ENCODE data around the gene A2M.

Gene A2M

GRCh38 chr12:9072481-9073038, 43.2 kb downstream of the A2M start:
- no peak for DNase-seq (ENCODE audit: extremely low spot score)
- ChIA-PET CTCF (no interaction called here), POLR2A (no interaction called here)
- TF ChIP-seq PKNOX1 (IDR thresholded peaks at IDR 0.05) (no peak), LEF1 (IDR thresholded peaks at IDR 0.05; ENCODE audit: borderline replicate concordance) (no peak)

GRCh38 chr12:9071969-9072368, 43.8 kb downstream of the A2M start:
- no peak for DNase-seq (ENCODE audit: extremely low spot score)
- ChIA-PET CTCF (no interaction called here), POLR2A (no interaction called here)
- no peak for TF ChIP-seq FOXM1 (IDR thresholded peaks at IDR 0.05; ENCODE audit: borderline replicate concordance)
- TF ChIP-seq PKNOX1 (IDR thresholded peaks at IDR 0.05), result no peak
- no peak for TF ChIP-seq L3MBTL2 (conservative IDR thresholded peaks at IDR 0.05)
- TF ChIP-seq CTBP1 (IDR thresholded peaks at IDR 0.05; ENCODE audit: borderline replicate concordance), result no peak
- TF ChIP-seq ZNF384 (IDR thresholded peaks at IDR 0.05), result no peak

- DNase-seq (ENCODE audit: extremely low spot score), result no peak
- CTCF ChIA-PET, result no interaction called here
- no peak for TF ChIP-seq SP1 (IDR thresholded peaks at IDR 0.05)
- no peak for TF ChIP-seq CTBP1 (IDR thresholded peaks at IDR 0.05; ENCODE audit: borderline replicate concordance)
- no peak for TF ChIP-seq TARDBP (IDR thresholded peaks at IDR 0.05)
- TF ChIP-seq ARNT (IDR thresholded peaks at IDR 0.05), result no peak
- no peak for TF ChIP-seq SUZ12 (IDR thresholded peaks at IDR 0.05)
- no peak for TF ChIP-seq ELF4 (IDR thresholded peaks at IDR 0.05)
- no peak for TF ChIP-seq L3MBTL2 (conservative IDR thresholded peaks at IDR 0.05)
- no peak for TF ChIP-seq NFRKB (IDR thresholded peaks at IDR 0.05)
- TF ChIP-seq PKNOX1 (IDR thresholded peaks at IDR 0.05), result no peak
- TF ChIP-seq ZNF384 (IDR thresholded peaks at IDR 0.05), result no peak
- POLR2A ChIA-PET, result no interaction called here
Observed at GRCh38 chr12:9071518-9071917, 44.2 kb downstream of the A2M start.

- CTCF ChIA-PET, result no interaction called here
- no peak for DNase-seq (ENCODE audit: extremely low spot score)
- POLR2A ChIA-PET, result interaction anchor here (1.1 kb wide), 1 partner anchor 121 kb away, joined by 3 read pairs; the partner anchor contains the start of gene M6PR
- TF ChIP-seq ELF4 (IDR thresholded peaks at IDR 0.05) (no peak), FOXA1 (IDR thresholded peaks at IDR 0.05) (no peak), ARNT (IDR thresholded peaks at IDR 0.05) (no peak), FOXK2 (IDR thresholded peaks at IDR 0.05) (no peak), SP1 (IDR thresholded peaks at IDR 0.05) (no peak), BHLHE40 (IDR thresholded peaks at IDR 0.05; ENCODE audit: borderline replicate concordance) (no peak), TARDBP (IDR thresholded peaks at IDR 0.05) (no peak), PKNOX1 (IDR thresholded peaks at IDR 0.05) (no peak), LEF1 (IDR thresholded peaks at IDR 0.05; ENCODE audit: borderline replicate concordance) (no peak)
Observed at GRCh38 chr12:9070351-9070750, 45.4 kb downstream of the A2M start.

- CTCF ChIA-PET, result no interaction called here
- no peak for DNase-seq (ENCODE audit: extremely low spot score)
- POLR2A ChIA-PET, result no interaction called here
- TF ChIP-seq CTBP1 (IDR thresholded peaks at IDR 0.05; ENCODE audit: borderline replicate concordance) (no peak), ELF4 (IDR thresholded peaks at IDR 0.05) (no peak), PKNOX1 (IDR thresholded peaks at IDR 0.05) (no peak), ARNT (IDR thresholded peaks at IDR 0.05) (no peak), LEF1 (IDR thresholded peaks at IDR 0.05; ENCODE audit: borderline replicate concordance) (no peak), HDGF (IDR thresholded peaks at IDR 0.05; ENCODE audit: borderline replicate concordance) (no peak)
Observed at GRCh38 chr12:9068600-9068999, 47.1 kb downstream of the A2M start.

- DNase-seq (ENCODE audit: extremely low spot score), result no peak
- ChIA-PET POLR2A (no interaction called here), CTCF (no interaction called here)
- TF ChIP-seq CTBP1 (IDR thresholded peaks at IDR 0.05; ENCODE audit: borderline replicate concordance), result no peak
- TF ChIP-seq HDGF (IDR thresholded peaks at IDR 0.05; ENCODE audit: borderline replicate concordance), result no peak
- TF ChIP-seq NFRKB (IDR thresholded peaks at IDR 0.05), result no peak
- TF ChIP-seq ZNF384 (IDR thresholded peaks at IDR 0.05), result no peak
- no peak for TF ChIP-seq PKNOX1 (IDR thresholded peaks at IDR 0.05)
- TF ChIP-seq LEF1 (IDR thresholded peaks at IDR 0.05; ENCODE audit: borderline replicate concordance), result no peak
- TF ChIP-seq FOXM1 (IDR thresholded peaks at IDR 0.05; ENCODE audit: borderline replicate concordance), result no peak
- TF ChIP-seq ARNT (IDR thresholded peaks at IDR 0.05), result no peak
- no peak for TF ChIP-seq TARDBP (IDR thresholded peaks at IDR 0.05)
- no peak for TF ChIP-seq FOXK2 (IDR thresholded peaks at IDR 0.05)
- no peak for TF ChIP-seq ELF4 (IDR thresholded peaks at IDR 0.05)
- TF ChIP-seq FOXA1 (IDR thresholded peaks at IDR 0.05), result no peak
- TF ChIP-seq L3MBTL2 (conservative IDR thresholded peaks at IDR 0.05), result no peak
- no peak for TF ChIP-seq BHLHE40 (IDR thresholded peaks at IDR 0.05; ENCODE audit: borderline replicate concordance)
- no peak for TF ChIP-seq SUZ12 (IDR thresholded peaks at IDR 0.05)
Observed at GRCh38 chr12:9068086-9068485, 47.6 kb downstream of the A2M start.

Measured in HEK293T (cell line).